Pancreas (tissue), 10 donors: ENCODE results near the gene HIRIP3. TPM values are rescaled to one million over a fixed set of nuclear protein-coding genes. Genes with fewer than 3 reads are reported as not detected.

Experiments
- ATAC-seq, 4 donors: fragments of 200-7000 bp; cut with Tn5 transposase; one replicate each; pipeline versions ENCODE4 v1.8.0 to v1.9.1; 2020; ENCODE audit warnings: mild to moderate bottlenecking in 4 of 4, moderate library complexity in 4 of 4
- DNase-seq, 6 donors: peaks; one replicate each; pipeline ENCODE4 v3.0.0-alpha.2; 2020
- FAIRE-seq: peaks from 2 replicates; lab custom pipeline; 2012; peaks lifted over from hg19 to GRCh38; lab: Jason Lieb, UNC
- H3K27ac ChIP-seq, 4 donors: fragments of 200-600 bp; sonication (generic); 1 replicate in 3 of 4; 2 replicates in 1 of 4; pipeline versions ENCODE4 v1.5.0 to v1.8.0; 2020
- H3K27me3 ChIP-seq, 4 donors: fragments of 200-600 bp; one replicate each; pipeline ENCODE4 v1.8.0; 2021
- H3K36me3 ChIP-seq, 3 donors: fragments of 200-600 bp; sonication (generic) in 1 of 3; one replicate each; pipeline versions ENCODE4 v1.5.0 to v1.8.0; 2020 to 2021
- H3K4me1 ChIP-seq, 3 donors: fragments of 200-600 bp; one replicate each; pipeline ENCODE4 v1.8.0; 2021
- H3K4me3 ChIP-seq, 4 donors: fragments of 200-600 bp; sonication (generic) in 2 of 4; one replicate each; pipeline versions ENCODE4 v1.5.0 to v1.8.0; 2020 to 2021
- H3K9me3 ChIP-seq, 4 donors: fragments of 200-600 bp; one replicate each; pipeline ENCODE4 v1.8.0; 2021
- CTCF ChIP-seq, 4 donors: fragments of 200-600 bp; sonication (generic) in 3 of 4; IDR thresholded peaks; one replicate each; pipeline versions ENCODE4 v1.5.0 to v1.8.0; 2021; ENCODE audit warnings: antibody characterized with exemption in 4 of 4
- WGBS, 2 donors: extraction: QIAGEN DNeasy Blood & Tissue Kit; methylation state at CpG; one replicate each; pipeline ENCODE4 v1.1.7; 2013; 5-methylcytosine and 5-hydroxymethylcytosine counted together
- intact Hi-C, 3 donors: fragments of 100-400 bp; cut with DNase I; formaldehyde crosslinking; loops; one replicate each; pipeline versions ENCODE4 v1.11.1 to v1.14.2; 2022
- polyA plus RNA-seq, 2 donors: library from polyadenylated mRNA; stranded (reverse); fragments of 200-250 nt; gene quantifications; one replicate each; pipeline ENCODE4 v1.2.3, GENCODE V29; 2013
- total RNA-seq, 6 donors: library from RNA; stranded (reverse); fragmentation: NEBNext Ultra II Directional in 4 of 6; extraction: Animal tissue kit (Norgen Biotek cat#: 25700) in 4 of 6; gene quantifications; one replicate each; pipeline versions ENCODE4 v1.2.1 to v1.2.4, GENCODE V29; 2021 to 2023
- donor health status: healthy with polysubstance abuse.
- donor health status: DM: no; HTN: no; CAD: no; lungs with moderate emphysema.
- donor health status: DM: no; HTN: no; CAD: no.
- donor health status: control.
- donor health status: control.
- donor health status: Bipolar disorder and iron deficiency.
- donor health status: DM: yes; HTN: yes; CAD: no.
- donor health status: DM: no; HTN: no; CAD: no.
- donor health status: DM: no; HTN: no; CAD: no.
- donor health status: DM: yes; HTN: yes; CAD: no.

Gene HIRIP3
- total and polyA plus RNA-seq, 8 donors, result 4.4 to 16.8 (median 7.3) TPM

DNA sequence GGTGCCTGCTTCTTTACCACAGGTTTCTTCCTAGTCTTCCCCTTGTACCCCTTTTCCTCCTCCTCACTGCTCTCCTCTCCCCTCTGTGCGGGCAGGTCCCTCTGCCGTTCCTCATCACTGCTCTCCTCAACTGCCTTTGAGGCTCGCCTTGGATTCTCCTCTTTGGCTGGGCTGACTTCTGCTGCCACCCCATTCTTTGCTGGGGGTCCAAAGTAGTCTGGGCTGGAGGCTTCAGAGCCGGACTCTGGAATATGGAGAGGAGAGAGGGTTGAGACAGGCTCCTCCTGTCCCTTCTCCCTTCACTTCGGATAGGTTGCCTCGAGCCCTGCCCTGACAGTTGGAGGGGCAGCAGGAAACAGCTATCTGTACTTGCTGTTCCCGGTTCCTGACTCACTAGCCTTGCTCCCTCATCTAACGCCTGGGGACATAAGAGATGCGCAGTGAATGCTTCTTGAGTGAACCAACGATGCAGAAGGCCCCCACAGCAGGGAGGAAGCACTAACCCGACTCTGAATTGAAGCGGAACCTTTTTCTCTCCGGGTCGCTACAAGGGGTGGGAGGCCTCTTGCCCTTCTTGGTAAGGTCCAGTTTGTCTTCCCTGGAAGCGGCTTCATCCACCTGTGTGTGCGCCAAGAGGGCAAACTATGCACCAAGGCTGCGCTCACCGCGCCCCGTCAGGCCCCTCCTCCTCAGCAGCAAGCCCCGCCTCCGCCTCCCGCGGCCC lies 655 bp downstream of the HIRIP3 start:
- WGBS, 2 donors, result 14 to 16% methylated on average over 24 of the region's 24 CpGs
- no peaks in the 10 kb centered on the region for H3K36me3 ChIP-seq

GRCh38 chr16:29993903-29994599 lies 1.4 kb downstream of the HIRIP3 start:
- intact Hi-C loops, result no loop called here
- 89 to 92% methylated on average over 9 of the region's 9 CpGs for WGBS, 2 donors
- no peak for DNase-seq
- H3K9me3 ChIP-seq, result no peaks in the 10 kb centered on the region
- TF ChIP-seq CTCF (IDR thresholded peaks at IDR 0.05), result no peak
- no peak for ATAC-seq
- no peaks in the 10 kb centered on the region for H3K36me3 ChIP-seq
- peaks cover 4 to 9% (median 8%) of the 10 kb centered on the region in 3 donors for H3K4me1 ChIP-seq
- peak overlapping the region in 1 of 4 donors; percentile 85 for H3K27ac ChIP-seq
- no peaks in the 10 kb centered on the region for H3K27me3 ChIP-seq
- H3K4me3 ChIP-seq, result peak overlapping the region in 1 of 4 donors; percentile 66
- FAIRE-seq, result no peak

More for the DNA sequence above, 655 bp downstream of the HIRIP3 start:
- H3K9me3 ChIP-seq, result no peaks in the 10 kb centered on the region
- FAIRE-seq (no peak), ATAC-seq (peak; percentile 59 to 76 (median 74)), DNase-seq (peak in 5 of 6 donors; percentile 46 to 84 (median 84))
- peaks cover 4 to 9% (median 8%) of the 10 kb centered on the region in 3 donors for H3K4me1 ChIP-seq
- peak overlapping the region; percentile 66 to 93 (median 82) for H3K4me3 ChIP-seq
- no peak for TF ChIP-seq CTCF (IDR thresholded peaks at IDR 0.05)
- intact Hi-C loops, result no loop called here
- peak overlapping the region; percentile 85 to 97 (median 96) for H3K27ac ChIP-seq
- no peaks in the 10 kb centered on the region for H3K27me3 ChIP-seq

GRCh38 chr16:29993191-29993902 lies 2.1 kb downstream of the HIRIP3 start:
- DNase-seq (peak in 2 of 6 donors; percentile 38 to 64), ATAC-seq (no peak), FAIRE-seq (no peak)
- TF ChIP-seq CTCF (IDR thresholded peaks at IDR 0.05), result no peak
- peaks cover 4 to 9% (median 8%) of the 10 kb centered on the region in 3 donors for H3K4me1 ChIP-seq
- H3K9me3 ChIP-seq, result no peaks in the 10 kb centered on the region
- no peaks in the 10 kb centered on the region for H3K27me3 ChIP-seq
- 89 to 91% methylated on average over 22 to 25 of the region's 25 CpGs for WGBS, 2 donors
- no peak overlapping the region for H3K4me3 ChIP-seq
- intact Hi-C loops, result no loop called here
- H3K36me3 ChIP-seq, result no peaks in the 10 kb centered on the region
- no peak overlapping the region for H3K27ac ChIP-seq

GRCh38 chr16:29992344-29992967 lies 3.0 kb downstream of the HIRIP3 start:
- DNase-seq (peak in 2 of 6 donors; percentile 29), ATAC-seq (no peak), FAIRE-seq (no peak)
- no peak for TF ChIP-seq CTCF (IDR thresholded peaks at IDR 0.05)
- Histone ChIP-seq H3K36me3 (peaks cover 0 to under 1% (median 0%) of the 10 kb centered on the region in 3 donors), H3K9me3 (no peaks in the 10 kb centered on the region), H3K27me3 (no peaks in the 10 kb centered on the region), H3K4me3 (no peak overlapping the region), H3K4me1 (peaks cover 4 to 9% (median 8%) of the 10 kb centered on the region in 3 donors), H3K27ac (no peak overlapping the region)
- WGBS, 2 donors, result 63 to 66% methylated on average over 7 of the region's 7 CpGs
- intact Hi-C loops, result no loop called here
